ENCODE measurements around the gene SLC22A2. TPM values are rescaled to one million over a fixed set of nuclear protein-coding genes. Genes with fewer than 3 reads are reported as not detected.

SLC22A2 gene
- total and polyA plus RNA-seq, 2 of the 13 experiments (the other 11 are each of a cell fraction or from before 2014, with no cell fraction given) = not detected

DNA sequence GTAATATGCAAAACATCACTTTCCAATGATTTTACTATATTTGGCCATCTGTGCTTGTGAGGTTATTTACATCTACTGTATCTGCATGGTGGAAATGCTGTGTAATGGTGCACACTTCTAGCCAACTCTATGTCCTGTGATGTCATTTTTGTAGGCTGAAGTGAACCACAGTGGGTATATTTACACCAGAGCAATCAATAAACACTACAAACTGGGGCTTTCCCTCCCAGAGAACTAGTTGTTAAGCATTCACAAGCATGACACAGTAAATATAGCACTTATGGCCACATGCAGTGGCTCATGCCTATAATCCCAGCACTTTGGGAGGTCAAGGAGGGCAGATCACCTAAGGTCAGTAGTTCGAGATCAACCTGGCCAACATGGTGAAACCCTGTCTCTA is 4.9 kb downstream of the SLC22A2 start (continued):
- no peak for TF ChIP-seq IRF1 (CRISPR knock-in tag; IDR thresholded peaks at IDR 0.05; ENCODE audit: low read depth)
- TF ChIP-seq ZNF546 (CRISPR knock-in tag; conservative IDR thresholded peaks at IDR 0.05) = no peak
- TF ChIP-seq ZNF18 (CRISPR knock-in tag; IDR thresholded peaks at IDR 0.05; ENCODE audit: insufficient replicate concordance) = no peak
- TF ChIP-seq KMT2B (CRISPR knock-in tag; IDR thresholded peaks at IDR 0.05) = no peak
- TF ChIP-seq CEBPZ (IDR thresholded peaks at IDR 0.05; ENCODE audit: low read length) = no peak
- TF ChIP-seq ZNF879 (CRISPR knock-in tag; IDR thresholded peaks at IDR 0.05) = no peak
- TF ChIP-seq ZNF441 (CRISPR knock-in tag; IDR thresholded peaks at IDR 0.05; ENCODE audit: borderline replicate concordance) = no peak
- TF ChIP-seq ZFP36L2 (CRISPR knock-in tag; IDR thresholded peaks at IDR 0.05) = no peak
- no peak for TF ChIP-seq ZNF616 (CRISPR knock-in tag; IDR thresholded peaks at IDR 0.05; ENCODE audit: low read depth)
- TF ChIP-seq MXI1 (IDR thresholded peaks at IDR 0.05; ENCODE audit: borderline replicate concordance, low read depth, low read length) = peak; percentile 22; the same call in 1 of the 3 replicates
- 0 out of 4 replicates have a peak, but pooled peaks of 1 of the 2 experiments have one; percentile 18 for TF ChIP-seq ATF4 (CRISPR knock-in tag; IDR thresholded peaks at IDR 0.05)
- 0 out of 2 replicates have a peak, but pooled peaks have one; percentile 60 for TF ChIP-seq HHEX (CRISPR knock-in tag; IDR thresholded peaks at IDR 0.05)
- no peak for TF ChIP-seq ZNF251 (CRISPR knock-in tag; IDR thresholded peaks at IDR 0.05)
- TF ChIP-seq, protein P1, sequence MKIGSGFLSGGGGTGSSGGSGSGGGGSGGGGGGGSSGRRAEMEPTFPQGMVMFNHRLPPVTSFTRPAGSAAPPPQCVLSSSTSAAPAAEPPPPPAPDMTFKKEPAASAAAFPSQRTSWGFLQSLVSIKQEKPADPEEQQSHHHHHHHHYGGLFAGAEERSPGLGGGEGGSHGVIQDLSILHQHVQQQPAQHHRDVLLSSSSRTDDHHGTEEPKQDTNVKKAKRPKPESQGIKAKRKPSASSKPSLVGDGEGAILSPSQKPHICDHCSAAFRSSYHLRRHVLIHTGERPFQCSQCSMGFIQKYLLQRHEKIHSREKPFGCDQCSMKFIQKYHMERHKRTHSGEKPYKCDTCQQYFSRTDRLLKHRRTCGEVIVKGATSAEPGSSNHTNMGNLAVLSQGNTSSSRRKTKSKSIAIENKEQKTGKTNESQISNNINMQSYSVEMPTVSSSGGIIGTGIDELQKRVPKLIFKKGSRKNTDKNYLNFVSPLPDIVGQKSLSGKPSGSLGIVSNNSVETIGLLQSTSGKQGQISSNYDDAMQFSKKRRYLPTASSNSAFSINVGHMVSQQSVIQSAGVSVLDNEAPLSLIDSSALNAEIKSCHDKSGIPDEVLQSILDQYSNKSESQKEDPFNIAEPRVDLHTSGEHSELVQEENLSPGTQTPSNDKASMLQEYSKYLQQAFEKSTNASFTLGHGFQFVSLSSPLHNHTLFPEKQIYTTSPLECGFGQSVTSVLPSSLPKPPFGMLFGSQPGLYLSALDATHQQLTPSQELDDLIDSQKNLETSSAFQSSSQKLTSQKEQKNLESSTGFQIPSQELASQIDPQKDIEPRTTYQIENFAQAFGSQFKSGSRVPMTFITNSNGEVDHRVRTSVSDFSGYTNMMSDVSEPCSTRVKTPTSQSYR (CRISPR knock-in tag; IDR thresholded peaks at IDR 0.05; ENCODE audit: borderline replicate concordance) = no peak
- 0 out of 2 replicates have a peak, but pooled peaks have one; percentile 17 for TF ChIP-seq JUND (CRISPR knock-in tag; IDR thresholded peaks at IDR 0.05)
- TF ChIP-seq ZNF101 (CRISPR knock-in tag; IDR thresholded peaks at IDR 0.05; ENCODE audit: borderline replicate concordance, low read depth) = no peak
- no peak; the same call in 1 of the 2 replicates for TF ChIP-seq ZNF556 (CRISPR knock-in tag; IDR thresholded peaks at IDR 0.05; ENCODE audit: borderline replicate concordance)
- no peak for TF ChIP-seq ZBTB8A (CRISPR knock-in tag; IDR thresholded peaks at IDR 0.05; ENCODE audit: borderline replicate concordance, low read depth)
- TF ChIP-seq, protein P2, sequence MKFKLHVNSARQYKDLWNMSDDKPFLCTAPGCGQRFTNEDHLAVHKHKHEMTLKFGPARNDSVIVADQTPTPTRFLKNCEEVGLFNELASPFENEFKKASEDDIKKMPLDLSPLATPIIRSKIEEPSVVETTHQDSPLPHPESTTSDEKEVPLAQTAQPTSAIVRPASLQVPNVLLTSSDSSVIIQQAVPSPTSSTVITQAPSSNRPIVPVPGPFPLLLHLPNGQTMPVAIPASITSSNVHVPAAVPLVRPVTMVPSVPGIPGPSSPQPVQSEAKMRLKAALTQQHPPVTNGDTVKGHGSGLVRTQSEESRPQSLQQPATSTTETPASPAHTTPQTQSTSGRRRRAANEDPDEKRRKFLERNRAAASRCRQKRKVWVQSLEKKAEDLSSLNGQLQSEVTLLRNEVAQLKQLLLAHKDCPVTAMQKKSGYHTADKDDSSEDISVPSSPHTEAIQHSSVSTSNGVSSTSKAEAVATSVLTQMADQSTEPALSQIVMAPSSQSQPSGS (CRISPR knock-in tag; IDR thresholded peaks at IDR 0.05) = no peak

Measured in HepG2 (cell line).